NCI-H1436 treated with DMSO at 0.1 percent for 48 hours (cell line): ENCODE data around the gene ELOVL6.
"Not testable (repeated sequence)": the region's sequence is repeated elsewhere in the genome, so short reads cannot be mapped to it uniquely, and the experiment has no call there.

Source experiments
- DNase-seq: peaks from one replicate; lab custom pipeline; 2025; lab: John Stamatoyannopoulos, UW

The ELOVL6 gene, protein sequence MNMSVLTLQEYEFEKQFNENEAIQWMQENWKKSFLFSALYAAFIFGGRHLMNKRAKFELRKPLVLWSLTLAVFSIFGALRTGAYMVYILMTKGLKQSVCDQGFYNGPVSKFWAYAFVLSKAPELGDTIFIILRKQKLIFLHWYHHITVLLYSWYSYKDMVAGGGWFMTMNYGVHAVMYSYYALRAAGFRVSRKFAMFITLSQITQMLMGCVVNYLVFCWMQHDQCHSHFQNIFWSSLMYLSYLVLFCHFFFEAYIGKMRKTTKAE

DNA sequence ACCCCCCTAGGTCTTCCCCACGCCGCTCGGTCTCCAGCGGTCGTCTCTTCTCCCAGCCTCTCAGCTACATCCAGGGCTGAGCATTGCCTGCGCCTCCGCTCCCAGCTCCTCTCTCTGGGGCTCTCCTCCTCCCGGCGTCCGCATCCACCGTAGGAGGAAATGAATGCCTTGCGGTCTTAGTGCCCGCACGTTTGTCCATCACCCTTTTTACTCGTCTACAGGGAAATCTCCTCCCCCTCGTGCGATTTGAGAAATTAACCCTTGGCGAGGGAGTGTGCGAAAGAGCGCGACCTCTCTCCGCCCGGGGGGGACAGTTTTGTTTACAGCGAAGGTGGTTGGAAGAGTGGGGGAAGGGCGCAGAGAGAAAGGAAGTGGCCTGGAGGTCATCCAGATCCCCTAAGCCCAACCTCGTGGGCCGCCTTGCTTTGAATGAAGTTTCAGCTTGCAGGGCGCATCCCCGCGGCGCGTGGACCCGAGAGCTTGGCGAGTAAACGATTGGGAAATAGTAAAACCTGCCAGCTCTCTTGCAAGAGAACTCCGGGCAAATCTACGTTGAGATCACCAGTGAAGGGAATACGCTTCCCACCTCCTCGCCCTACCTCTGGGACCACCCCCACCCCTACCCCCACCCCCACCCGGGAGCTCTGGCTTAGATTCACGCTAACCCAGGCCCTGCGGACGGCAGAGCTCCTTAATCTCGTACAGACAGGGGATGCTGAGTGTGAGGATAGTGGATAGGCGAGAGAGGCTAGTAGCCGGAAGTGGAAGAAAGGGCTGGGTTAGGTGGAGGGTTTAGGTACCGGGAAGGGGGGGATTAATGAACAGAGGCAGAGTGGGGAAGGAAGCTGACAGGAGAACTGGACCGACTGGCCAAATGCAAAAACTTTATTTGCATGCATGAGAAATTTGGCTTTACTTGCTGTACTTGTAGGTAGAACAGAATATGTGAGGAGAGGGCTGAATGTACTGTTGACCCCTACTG is at the start of gene ELOVL6:
Gene ELOVL6, minus strand, starts transcription at position 181 of the 982 bp plus-strand sequence. CDS start 280 bp downstream, outside the sequence.
- DNase-seq, result no peak

DNA sequence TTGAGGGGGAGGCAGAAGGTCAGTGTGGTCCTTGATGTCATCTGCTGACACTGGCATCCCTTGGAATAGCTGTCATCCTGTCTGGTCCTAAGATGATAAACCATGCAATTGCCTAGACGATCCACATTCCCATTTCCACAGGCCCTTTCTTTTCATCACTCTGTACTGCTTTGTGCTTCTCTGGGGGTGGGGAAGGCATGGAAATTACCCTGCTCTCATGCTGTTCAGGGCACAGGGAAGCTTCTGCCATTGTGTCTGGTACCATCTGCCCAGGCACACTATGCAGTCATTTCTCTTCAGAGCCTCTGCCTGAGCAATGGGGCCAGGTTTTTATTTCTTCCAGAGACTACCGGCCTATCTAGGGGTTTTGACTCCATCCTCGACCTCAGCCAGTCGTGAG is 49.7 kb upstream of the ELOVL6 start:
- DNase-seq, result no peak

DNA sequence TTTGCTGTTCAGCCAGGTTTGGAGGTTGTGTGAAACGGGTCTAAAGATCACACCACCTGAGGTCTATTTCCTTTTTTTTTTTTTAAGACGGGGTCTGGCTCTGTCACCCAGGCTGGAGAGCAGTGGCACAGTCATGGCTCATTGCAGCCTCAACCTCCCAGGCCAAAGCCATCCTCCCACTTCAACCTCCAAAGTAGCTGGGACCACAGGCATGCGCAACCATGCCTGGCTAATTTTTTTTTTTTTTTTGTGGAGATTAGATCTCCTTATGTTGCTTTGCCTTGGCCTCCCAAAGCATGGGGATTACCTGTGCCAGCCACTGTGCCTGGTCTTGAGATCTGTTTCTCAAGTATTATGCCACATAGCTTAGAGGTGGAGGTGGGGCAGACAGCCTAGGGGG is 49.2 kb upstream of the ELOVL6 start:
- no peak for DNase-seq

DNA sequence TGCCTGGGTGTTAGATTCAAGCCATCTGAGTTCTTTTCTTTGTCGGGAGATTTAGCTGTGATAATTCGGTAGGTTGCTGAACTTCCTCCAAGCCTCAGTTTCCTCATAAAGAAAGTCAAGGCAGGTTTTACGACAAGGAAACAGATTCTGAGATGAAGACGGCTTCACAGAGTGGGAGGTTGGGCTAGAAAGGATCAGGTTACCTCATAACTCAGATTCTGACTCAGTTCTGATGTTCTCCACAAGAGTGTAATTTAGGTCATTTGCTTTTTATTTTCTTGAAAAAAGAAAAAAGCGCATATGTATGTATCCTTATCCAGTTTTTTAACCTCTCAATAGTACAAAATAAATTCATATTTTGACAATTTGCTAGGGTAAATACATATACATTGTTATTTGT is 47.2 kb upstream of the ELOVL6 start:
- DNase-seq, result no peak

DNA sequence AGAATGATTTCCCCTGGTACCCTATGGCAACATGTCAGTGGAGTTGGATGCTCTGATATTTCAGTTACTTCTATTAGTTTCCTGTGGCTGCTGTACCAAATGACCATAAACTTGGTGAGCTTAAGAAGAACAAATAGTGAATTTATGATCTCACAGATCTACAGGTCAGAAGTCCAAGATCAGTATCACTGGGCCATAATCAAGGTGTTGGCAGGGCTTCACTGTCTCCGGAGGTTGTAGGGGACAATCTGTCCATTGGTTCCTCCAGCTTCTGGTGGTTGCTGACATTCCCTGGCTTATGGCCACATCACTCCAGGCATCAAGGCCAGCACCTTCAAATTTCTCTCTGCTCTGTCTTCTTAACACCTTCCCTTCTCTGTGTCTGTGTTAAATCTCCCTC is 37.9 kb upstream of the ELOVL6 start:
- DNase-seq, result no peak

DNA sequence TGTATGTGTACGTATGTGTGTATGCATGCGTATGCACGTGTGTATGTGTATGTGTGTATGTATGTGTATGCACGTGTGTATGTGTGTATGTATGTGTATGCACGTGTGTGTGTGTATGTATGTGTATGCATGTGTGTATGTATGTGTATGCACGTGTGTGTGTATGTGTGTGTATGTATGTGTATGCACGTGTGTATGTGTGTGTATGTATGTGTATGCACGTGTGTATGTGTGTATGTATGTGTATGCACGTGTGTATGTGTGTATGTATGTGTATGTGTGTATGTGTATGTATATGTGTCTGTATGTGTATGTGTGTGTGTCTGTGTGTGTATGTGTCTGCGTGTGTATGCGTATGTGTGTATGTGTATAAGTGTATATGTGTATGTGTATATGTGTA is 35.2 kb upstream of the ELOVL6 start:
- not testable (repeated sequence) for DNase-seq

DNA sequence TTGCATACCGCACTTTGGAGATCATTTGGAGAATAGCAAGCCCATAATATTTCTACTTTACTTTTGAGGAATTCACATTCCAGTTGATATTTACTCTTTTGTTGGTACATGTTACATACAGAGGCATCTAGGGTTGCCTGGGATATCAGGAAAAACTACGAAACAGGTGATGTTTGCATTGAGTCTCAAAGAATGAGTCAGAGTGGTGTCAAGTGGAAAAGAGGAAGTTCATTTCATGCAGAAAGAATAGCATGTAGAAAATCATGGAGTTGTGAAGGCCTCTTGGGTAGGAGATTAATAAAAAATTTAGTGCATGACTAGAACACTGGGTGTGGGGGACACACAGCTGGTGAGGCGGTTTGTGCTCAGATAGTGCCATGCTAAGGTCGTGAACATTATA is 33.5 kb upstream of the ELOVL6 start:
- no peak for DNase-seq

DNA sequence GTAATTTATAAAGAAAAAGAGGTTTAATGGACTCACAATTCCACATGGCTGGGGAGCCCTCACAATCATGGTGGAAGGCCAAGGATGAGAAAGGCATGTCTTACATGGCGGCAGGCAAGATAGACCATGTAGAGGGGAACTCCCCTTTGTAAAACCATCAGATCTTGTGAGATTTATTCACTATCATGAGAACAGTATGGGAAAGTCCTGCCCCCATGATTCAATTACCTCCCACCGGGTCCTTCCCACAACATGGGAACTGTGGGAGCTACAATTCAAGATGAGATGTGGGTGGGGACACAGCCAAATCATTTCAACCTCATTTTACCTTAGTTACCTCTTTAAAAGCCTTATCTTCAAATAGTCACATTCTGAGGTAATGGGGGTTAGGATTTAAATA is 30.9 kb upstream of the ELOVL6 start:
- DNase-seq, result no peak

DNA sequence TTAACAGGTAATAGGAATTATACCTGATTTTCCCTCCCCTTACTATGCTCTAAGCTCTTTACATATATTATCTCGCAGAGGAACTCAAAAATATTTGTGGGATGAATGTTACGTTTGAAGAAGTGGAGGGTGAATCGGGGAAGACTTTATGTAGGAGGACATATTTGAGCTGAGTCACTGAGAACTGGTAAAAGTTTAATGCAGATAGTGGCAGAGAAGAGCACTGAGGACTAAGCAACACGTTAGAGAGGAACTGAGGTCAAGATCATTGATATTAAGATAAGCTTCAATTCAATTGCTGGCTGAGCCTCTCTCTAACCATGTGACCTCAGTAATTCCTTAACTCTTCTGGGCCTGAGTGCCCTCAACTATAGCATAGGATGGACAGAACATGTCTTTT is 26.4 kb upstream of the ELOVL6 start:
- no peak for DNase-seq

DNA sequence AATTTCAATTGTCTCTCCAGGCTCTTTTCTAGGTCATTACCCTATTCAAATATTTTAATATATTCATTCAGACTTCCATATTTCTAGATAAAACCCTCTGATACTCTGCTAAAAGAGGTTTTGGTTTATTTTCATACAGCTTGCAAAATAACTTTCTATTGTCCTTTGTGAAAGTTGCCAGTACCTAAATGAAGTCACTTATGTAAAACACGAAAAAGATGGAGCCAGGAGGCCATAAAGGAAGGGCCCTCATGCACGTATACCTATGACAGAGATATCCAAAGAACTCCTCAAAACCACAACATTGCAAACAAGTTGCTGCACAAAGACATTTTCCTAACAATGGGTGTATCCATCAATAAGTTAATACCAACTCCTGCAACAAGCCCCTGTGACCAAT is 25.7 kb upstream of the ELOVL6 start:
- no peak for DNase-seq

DNA sequence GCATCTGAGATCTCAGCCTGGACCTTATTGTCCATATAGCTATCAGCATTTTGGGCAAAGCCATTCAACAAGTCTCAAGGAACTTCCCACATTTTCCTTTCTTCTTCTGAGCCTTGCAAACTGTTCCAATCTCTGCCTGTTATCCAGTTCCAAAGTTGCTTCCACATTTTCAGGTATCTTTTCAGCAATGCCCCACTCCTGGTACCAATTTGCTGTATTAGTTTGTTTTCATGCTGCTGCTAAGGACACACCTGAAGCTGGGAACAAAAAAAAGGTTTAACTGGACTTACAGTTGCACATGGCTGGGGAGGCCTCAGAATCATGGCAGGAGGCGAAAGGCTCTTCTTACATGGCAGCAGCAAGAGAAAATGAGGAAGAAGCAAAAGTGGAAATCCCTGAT is 20.5 kb upstream of the ELOVL6 start:
- DNase-seq, result not testable (repeated sequence)

DNA sequence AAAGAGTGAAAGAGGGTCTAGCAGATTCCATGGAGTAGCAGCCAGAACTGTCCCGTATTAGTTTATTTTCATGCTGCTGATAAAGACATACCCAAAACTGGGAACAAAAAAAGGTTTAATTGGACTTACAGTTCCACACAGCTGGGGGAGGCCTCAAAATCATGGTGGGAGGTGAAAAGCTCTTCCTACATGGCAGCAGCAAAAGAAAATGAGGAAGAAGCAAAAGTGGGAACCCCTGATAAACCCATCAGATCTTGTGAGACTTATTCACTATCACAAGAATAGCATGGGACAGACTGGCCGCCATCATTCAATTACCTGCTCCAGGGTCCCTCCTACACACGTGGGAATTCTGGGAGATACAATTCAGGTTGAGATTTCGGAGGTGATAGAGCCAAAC is 18.8 kb upstream of the ELOVL6 start:
- DNase-seq, result not testable (repeated sequence)

DNA sequence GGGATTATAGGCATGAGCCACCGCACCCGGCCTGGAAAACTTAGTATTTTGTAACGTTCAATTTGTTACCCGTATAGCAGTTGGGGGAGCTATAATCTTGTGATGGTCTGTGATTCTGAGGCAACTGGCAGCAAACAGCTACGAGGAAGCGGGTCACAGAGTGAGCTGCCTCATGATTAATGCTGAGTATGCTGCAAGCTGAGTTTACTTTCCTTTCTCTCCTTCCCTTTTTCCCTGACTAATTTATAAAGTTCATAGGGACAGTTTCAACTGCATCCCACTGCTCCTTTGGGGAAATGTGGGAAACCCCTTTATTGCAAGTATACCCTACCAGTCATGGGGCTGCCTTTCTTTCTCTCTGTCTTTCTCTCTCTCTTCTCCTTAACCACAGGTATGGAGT is 17.7 kb upstream of the ELOVL6 start:
- DNase-seq, result no peak

DNA sequence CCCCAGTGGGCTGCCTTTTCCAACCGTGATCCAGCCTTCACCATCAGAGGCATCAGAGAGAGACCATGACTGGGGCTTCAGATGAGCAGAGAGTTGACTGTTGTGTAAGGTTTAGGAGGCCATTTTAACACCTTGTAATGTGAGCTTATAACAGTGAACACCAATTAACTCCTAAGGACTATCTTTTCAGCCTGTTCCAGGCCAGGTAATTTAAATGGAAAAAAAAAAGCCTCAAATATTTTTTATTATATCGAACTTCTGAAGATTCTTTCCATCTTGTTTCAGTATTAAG is 13.3 kb upstream of the ELOVL6 start:
- DNase-seq, result no peak

DNA sequence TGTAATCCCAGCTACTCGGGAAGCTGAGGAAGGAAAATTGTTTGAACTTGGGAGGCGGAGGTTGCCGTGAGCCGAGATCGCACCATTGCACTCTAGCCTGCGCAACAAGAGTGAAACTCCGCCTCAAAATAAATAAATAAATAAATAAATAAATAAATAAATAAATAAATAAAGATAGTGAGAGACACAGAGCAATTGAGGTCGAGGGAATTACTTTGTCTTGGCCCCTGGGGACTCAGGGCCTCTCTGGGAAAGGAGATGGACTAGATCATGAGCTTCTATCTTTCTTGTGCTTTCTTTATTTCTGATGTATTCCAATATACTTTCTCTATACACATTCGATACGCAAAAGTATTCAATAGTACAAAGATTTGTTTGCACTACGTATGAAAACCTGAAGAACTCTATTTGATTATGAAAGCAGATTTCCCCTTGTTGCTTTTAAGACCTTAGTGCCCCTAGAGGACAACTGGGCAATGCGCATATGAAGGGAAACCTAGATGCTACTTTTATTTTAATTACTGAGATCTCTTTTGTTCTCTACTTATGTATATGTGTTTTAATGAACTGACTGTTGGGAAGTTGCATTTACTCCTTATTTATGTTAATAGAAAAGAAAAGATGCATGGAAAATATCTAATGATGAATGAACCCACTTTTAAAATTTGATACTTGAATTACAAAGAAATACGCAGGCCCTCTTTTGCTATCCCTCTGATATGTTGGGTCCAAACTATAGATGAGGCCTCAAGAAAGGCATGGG is 12.8 kb upstream of the ELOVL6 start:
- peak; percentile 41 for DNase-seq

DNA sequence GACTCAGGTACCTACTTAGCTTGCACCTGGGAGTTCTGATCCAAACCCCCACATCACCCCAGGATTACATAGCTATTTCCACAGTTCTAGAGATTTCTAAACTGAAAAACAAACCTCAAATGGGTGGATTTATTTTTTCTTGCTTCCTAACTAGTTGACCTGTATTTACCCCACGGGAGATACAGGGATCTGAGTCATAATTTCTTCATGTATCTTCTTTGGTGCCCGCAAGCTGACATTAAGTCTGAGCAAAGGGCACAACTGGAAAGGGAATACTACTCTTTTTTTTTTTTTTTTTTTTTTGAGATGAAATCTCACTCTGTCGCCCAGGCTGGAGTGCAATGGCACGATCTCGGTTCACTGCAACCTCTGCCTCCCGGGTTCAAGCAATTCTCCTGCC is 10.0 kb upstream of the ELOVL6 start:
- no peak for DNase-seq

DNA sequence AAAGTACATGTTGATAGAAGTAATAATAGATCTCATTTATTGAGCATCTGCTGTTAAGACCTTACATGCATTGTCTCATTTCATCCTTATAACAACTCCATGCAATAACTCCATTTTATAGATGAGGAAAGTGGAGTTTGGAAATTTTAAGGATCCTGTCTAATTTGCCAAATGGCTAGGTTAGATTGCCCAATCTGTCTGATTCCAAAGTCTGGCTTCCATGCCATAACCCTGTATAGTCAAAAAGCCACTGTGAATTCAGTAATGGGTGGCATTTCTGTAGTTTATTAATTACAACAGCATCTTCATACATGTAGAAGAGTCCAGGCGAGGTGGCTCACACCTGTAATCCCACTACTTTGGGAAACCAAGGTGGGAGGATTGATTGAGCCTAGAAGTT is 8.8 kb upstream of the ELOVL6 start:
- DNase-seq, result no peak

DNA sequence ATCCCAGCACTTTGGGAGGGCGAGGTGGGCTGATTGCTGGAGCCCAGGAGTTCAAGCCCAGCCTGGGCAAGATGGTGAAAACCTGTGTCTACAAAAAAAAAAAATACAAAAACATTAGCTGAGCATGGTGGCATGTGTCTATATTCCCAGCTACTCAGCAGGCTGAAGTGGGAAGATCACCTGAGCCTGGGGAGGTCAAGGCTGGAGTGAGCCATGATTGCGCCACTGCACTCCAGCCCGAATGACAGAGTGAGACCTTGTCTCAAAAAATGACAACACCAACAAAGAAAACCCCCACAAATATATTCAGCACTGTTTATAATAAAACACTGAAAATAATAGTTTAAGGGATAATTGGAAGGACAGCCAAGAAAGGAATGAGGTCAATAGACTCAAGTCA is 3.6 kb upstream of the ELOVL6 start:
- no peak for DNase-seq

DNA sequence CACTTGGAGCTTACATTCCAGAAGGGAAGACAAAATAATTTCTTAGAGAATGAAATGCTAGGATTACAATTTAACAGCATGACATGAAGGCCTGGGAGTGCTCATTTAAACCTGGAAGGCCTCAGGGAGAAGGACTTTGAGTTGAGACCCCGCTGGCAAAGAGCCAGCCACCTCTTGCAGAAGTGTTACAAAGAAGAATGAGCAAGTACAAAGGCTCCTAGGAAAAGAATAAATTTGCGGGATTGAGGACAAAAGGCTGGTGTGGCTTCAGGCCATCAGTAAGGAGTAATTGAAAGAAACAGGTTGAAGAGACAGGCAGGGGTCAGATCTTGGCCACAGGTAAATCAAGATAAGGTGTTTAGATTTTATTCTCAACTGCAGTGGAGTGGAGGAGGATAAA is 3.1 kb upstream of the ELOVL6 start:
- DNase-seq, result no peak

DNA sequence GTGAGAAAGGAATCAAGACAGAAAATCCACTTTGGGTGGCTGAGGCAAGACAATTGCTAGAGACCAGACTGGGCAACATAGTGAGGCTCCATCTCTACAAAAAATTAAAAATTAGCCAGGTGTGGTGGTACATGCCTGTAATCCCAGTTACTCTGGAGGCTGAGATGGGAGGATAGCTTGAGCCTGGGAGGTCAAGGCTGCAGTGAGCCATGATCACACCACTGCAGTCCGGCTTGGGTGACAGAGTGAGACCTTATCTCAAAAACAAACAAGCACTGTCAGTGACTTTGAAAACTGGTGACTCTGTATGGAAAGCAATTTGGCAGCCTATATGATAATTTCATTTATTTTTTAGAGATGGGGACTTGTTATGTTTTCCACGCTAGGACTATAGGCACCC is 2.3 kb upstream of the ELOVL6 start:
- DNase-seq, result no peak

DNA sequence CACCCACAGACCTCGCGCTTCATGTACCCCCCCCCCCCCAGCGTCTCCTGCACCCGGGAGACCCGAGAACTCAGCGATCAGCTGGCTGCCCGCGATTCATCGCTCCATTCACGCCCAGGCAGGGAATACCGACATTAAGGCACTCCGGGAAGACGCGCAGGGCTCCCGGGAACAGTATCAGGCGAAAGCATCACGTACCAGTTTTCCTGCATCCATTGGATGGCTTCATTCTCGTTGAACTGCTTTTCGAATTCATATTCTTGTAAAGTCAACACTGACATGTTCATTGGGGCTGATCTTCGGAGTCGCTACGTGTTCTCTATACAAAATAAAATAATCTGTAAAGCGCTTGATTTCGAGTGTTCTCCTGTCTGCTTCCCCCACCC is 373 bp downstream of the ELOVL6 start:
- DNase-seq, result no peak

DNA sequence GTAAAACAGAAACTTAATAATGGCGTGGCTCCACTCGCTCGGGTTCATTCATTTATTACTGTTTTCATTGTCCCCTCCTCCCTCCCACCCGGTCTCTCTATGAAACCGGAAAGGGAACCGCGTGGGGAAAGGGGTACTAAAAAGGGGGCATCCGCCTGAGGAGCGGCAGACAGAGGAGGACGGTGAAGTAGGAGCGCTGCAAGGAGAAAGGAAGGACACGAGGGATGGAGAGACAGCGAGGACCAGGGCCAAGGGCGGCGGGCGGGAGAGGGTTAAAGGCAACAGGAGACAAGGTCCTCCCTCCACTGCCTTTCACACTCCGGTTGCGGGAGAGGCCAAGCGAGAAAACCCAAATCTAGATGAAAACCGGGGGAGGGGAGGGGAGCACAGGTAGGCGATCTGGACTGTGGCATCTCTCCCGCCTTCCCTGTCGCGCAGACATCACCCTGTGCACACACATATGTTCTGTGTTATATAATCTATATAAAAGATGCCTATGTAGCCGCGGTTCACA is 829 bp downstream of the ELOVL6 start:
- DNase-seq, result no peak
